ENCODE measurements around the gene TP53TG5. TPM values are rescaled to one million over a fixed set of nuclear protein-coding genes. Genes with fewer than 3 reads are reported as not detected.

The TP53TG5 gene
- polyA plus RNA-seq, 1 donor (not counting 4 experiments of a cell fraction or from before 2014, with no cell fraction given): not detected

DNA sequence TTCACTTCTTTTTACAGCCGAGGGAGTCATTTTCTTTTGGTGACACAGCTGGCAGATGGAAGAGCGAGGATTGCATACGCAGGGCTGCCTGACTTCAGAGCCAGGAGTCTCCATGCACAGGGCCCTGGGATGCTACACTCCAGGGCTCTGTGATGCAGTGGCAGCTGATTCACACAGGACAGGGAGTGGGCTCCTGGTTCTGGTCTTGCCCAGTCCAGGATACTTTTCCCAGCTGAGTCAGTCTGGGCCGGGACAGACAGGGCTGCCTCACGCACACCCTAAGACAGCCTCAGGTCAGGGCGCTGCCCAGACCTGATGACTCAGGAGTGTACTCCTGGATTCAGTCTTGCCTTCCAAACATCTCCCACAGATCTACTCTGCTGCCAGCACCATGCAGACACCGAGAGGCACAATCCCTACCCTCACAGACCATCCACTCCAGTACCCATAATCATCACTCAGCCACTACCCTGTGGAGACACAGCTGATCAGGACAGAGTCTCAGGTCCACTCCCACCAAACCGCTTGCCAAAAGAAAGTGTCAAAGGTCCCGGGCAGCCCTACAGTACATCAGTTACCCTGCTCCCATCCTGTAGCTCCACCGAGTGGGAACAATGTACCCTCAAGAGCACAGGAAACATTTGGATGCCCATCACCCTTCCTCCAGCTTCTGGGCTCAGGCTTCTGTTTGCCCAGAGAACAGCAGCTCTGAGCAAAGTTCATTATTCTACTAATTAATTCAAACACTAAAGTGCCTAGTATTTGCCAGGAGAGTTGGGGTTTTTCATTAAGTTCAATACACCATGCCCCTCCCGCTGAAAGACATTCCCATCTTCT, 41.4 kb downstream of the TP53TG5 start:
- peak overlapping the region; percentile 79 for H3K9ac ChIP-seq (ENCODE audit: control insufficient read depth, extremely low read depth, insufficient read depth, low read length)
- H2AFZ ChIP-seq (ENCODE audit: control insufficient read depth, low read length): no peak overlapping the region
- FAIRE-seq: peak; percentile 90
- H3K27me3 ChIP-seq (ENCODE audit: control insufficient read depth, extremely low read depth, insufficient read depth, low read length): no peaks in the 10 kb centered on the region
- peak overlapping the region; percentile 98 for H3K27ac ChIP-seq (ENCODE audit: control insufficient read depth, insufficient read depth, low read length)
- peaks cover 60% of the 10 kb centered on the region for H3K4me1 ChIP-seq (ENCODE audit: control insufficient read depth, extremely low read depth, insufficient read depth, low read length)
- H3K36me3 ChIP-seq (ENCODE audit: control insufficient read depth in 2 of 2, extremely low read depth in 1 of 2, insufficient read depth in 2 of 2, low read length in 2 of 2): peaks cover 29 to 46% of the 10 kb centered on the region in 2 experiments
- H3K4me2 ChIP-seq (ENCODE audit: control insufficient read depth, extremely low read depth, insufficient read depth, low read depth, low read length): peak overlapping the region; percentile 55
- peaks cover 2% of the 10 kb centered on the region for H3K9me1 ChIP-seq (ENCODE audit: control insufficient read depth, extremely low read depth, insufficient read depth, low read length)
- H3K9me3 ChIP-seq (ENCODE audit: control insufficient read depth, low read depth, low read length): no peaks in the 10 kb centered on the region
- TF ChIP-seq EZH2 (IDR thresholded peaks at IDR 0.05; ENCODE audit: low read length): no peak
- TF ChIP-seq, protein P1, sequence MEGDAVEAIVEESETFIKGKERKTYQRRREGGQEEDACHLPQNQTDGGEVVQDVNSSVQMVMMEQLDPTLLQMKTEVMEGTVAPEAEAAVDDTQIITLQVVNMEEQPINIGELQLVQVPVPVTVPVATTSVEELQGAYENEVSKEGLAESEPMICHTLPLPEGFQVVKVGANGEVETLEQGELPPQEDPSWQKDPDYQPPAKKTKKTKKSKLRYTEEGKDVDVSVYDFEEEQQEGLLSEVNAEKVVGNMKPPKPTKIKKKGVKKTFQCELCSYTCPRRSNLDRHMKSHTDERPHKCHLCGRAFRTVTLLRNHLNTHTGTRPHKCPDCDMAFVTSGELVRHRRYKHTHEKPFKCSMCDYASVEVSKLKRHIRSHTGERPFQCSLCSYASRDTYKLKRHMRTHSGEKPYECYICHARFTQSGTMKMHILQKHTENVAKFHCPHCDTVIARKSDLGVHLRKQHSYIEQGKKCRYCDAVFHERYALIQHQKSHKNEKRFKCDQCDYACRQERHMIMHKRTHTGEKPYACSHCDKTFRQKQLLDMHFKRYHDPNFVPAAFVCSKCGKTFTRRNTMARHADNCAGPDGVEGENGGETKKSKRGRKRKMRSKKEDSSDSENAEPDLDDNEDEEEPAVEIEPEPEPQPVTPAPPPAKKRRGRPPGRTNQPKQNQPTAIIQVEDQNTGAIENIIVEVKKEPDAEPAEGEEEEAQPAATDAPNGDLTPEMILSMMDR (optimal IDR thresholded peaks at IDR 0.05 in 1 of 3, IDR thresholded peaks at IDR 0.05 in 1 of 3, conservative IDR thresholded peaks at IDR 0.05 in 1 of 3; ENCODE audit: extremely low read depth in 1 of 3, insufficient read depth in 2 of 3, low read length in 3 of 3): no peak
- DNase-seq (ENCODE audit: low read depth, low spot score): no peak
- peaks cover 64% of the 10 kb centered on the region for H3K79me2 ChIP-seq (ENCODE audit: control insufficient read depth, insufficient read depth, low read length)
- no peaks in the 10 kb centered on the region for H4K20me1 ChIP-seq (ENCODE audit: control insufficient read depth, extremely low read depth, insufficient read depth, low read length)
- peak overlapping the region in 2 of 3 experiments; percentile 22 to 42 for H3K4me3 ChIP-seq (ENCODE audit: control insufficient read depth in 2 of 3, extremely low read depth in 1 of 3, insufficient read depth in 2 of 3, low read depth in 1 of 3, low read length in 3 of 3)
- dilution Hi-C loops (cut with MboI; ENCODE audit: extremely low pct_ligation_motif_present, low sequenced_read_pairs): no loop called here

DNA sequence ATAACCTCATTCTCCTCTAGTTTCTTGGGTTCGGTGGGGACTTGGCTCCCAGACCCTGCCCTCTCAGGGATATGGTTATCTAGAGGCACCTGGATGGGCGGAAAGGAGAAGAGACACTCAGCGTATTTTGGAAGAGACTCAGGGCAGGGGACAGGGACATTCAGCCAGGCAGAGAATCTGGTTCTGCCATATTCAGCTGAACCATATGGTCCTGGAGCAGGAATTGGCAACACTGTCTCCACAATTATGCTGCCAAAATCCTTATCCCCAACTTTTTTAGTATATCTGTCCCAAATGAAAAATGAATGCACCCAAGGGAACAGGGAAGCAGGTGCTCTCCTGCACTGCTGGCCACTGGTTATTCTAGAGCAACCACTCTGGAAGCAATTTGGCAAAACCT, 47.6 kb downstream of the TP53TG5 start:
- Histone ChIP-seq H3K9me3 (ENCODE audit: control insufficient read depth, low read depth, low read length) (no peaks in the 10 kb centered on the region), H3K79me2 (ENCODE audit: control insufficient read depth, insufficient read depth, low read length) (peaks cover 22% of the 10 kb centered on the region), H2AFZ (ENCODE audit: control insufficient read depth, low read length) (no peak overlapping the region), H4K20me1 (ENCODE audit: control insufficient read depth, extremely low read depth, insufficient read depth, low read length) (peaks cover 2% of the 10 kb centered on the region), H3K27me3 (ENCODE audit: control insufficient read depth, extremely low read depth, insufficient read depth, low read length) (no peaks in the 10 kb centered on the region), H3K9me1 (ENCODE audit: control insufficient read depth, extremely low read depth, insufficient read depth, low read length) (no peaks in the 10 kb centered on the region), H3K4me3 (ENCODE audit: control insufficient read depth in 2 of 3, extremely low read depth in 1 of 3, insufficient read depth in 2 of 3, low read depth in 1 of 3, low read length in 3 of 3) (no peak overlapping the region), H3K36me3 (ENCODE audit: control insufficient read depth in 2 of 2, extremely low read depth in 1 of 2, insufficient read depth in 2 of 2, low read length in 2 of 2) (peaks cover 49 to 62% of the 10 kb centered on the region in 2 experiments), H3K4me1 (ENCODE audit: control insufficient read depth, extremely low read depth, insufficient read depth, low read length) (no peaks in the 10 kb centered on the region), H3K9ac (ENCODE audit: control insufficient read depth, extremely low read depth, insufficient read depth, low read length) (no peak overlapping the region), H3K27ac (ENCODE audit: control insufficient read depth, insufficient read depth, low read length) (no peak overlapping the region), H3K4me2 (ENCODE audit: control insufficient read depth, extremely low read depth, insufficient read depth, low read depth, low read length) (no peak overlapping the region)
- dilution Hi-C loops (cut with MboI; ENCODE audit: extremely low pct_ligation_motif_present, low sequenced_read_pairs): no loop called here
- no peak for FAIRE-seq
- no peak for DNase-seq (ENCODE audit: low read depth, low spot score)
- TF ChIP-seq, protein P1 (optimal IDR thresholded peaks at IDR 0.05 in 1 of 3, IDR thresholded peaks at IDR 0.05 in 1 of 3, conservative IDR thresholded peaks at IDR 0.05 in 1 of 3; ENCODE audit: extremely low read depth in 1 of 3, insufficient read depth in 2 of 3, low read length in 3 of 3): no peak
- TF ChIP-seq EZH2 (IDR thresholded peaks at IDR 0.05; ENCODE audit: low read length): no peak

All from keratinocyte (primary cell).